HG03469 (cell line): ENCODE data around the gene THAP11.

Experiments
- ATAC-seq: cut with Tn5 transposase; IDR thresholded peaks from one replicate; pipeline ENCODE4 v1.9.1; 2021; ENCODE audit warnings: mild to moderate bottlenecking, moderate library complexity, moderate number of reproducible peaks; ENCODE audit not compliant: unreplicated experiment

THAP11 gene

GRCh38 chr16:67882374-67883145, 40.4 kb downstream of the THAP11 start:
- no peak for ATAC-seq

GRCh38 chr16:67883146-67883871, 41.2 kb downstream of the THAP11 start:
- no peak for ATAC-seq

DNA sequence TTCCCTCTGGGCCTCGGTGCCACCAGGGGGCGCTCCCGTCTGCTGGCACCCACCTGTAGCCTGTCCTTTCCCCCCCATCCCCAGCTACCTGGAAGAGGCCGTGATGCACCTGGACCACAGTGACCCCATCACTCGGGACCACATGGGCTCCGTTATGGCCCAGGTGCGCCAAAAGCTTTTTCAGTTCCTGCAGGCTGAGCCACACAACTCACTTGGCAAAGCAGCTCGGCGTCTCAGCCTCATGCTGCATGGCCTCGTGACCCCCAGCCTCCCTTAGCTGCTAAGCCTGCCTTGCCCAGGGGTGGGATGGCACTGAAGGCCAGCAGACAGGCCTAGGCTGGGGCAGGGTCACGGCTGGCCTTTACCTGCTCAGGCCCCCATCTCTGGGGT, 41.7 kb downstream of the THAP11 start:
- ATAC-seq, result no peak

GRCh38 chr16:67884684-67885083, 42.6 kb downstream of the THAP11 start, which contains the start of gene NRN1L:
Gene NRN1L (plus strand): TSS chr16:67884885. CDS start chr16:67884904, 19 bp downstream.
- no peak for ATAC-seq

DNA sequence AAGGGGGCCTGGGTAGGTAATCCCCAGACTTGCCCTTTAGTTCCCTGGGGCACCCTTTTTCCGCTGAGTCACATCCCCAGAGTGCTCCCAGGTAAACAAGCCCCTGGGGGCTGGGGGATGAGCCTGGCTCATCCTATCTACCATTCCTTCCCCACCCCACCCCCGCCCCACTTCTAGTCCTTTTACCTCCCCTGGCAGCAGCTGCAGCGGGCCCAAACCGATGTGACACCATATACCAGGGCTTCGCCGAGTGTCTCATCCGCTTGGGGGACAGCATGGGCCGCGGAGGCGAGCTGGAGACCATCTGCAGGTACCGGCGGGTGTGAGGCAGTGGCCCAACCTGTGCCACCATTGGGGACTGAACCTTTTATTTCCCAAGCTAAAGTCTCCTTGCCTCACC, 43.4 kb downstream of the THAP11 start:
- no peak for ATAC-seq

DNA sequence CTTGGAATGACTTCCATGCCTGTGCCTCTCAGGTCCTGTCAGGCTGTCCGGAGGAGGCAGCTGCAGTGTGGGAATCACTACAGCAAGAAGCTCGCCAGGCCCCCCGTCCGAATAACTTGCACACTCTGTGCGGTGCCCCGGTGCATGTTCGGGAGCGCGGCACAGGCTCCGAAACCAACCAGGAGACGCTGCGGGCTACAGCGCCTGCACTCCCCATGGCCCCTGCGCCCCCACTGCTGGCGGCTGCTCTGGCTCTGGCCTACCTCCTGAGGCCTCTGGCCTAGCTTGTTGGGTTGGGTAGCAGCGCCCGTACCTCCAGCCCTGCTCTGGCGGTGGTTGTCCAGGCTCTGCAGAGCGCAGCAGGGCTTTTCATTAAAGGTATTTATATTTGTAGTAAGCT, 43.9 kb downstream of the THAP11 start:
- ATAC-seq, result no peak

DNA sequence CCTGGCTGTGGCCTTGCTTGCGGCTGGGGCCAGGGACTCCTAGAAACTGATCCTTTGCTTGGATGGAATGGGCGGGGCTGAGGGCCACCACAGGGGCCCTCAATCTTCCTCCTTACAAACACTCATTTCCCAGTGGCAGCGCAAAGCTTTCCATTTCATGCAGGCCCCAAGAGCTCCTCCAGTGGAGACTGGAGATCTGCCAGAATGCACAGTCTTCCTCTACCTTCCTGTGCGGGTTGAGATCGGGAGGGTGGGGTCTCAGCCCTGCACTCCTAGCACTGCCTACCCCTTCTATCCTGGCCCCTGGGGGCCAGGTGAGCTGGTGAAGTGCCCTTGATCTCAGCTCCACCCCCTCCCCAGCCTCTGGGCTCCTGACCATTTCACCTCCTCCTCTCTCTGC, 44.3 kb downstream of the THAP11 start:
- no peak for ATAC-seq

- ATAC-seq, result no peak
Measured at GRCh38 chr16:67888331-67888730, 46.2 kb downstream of the THAP11 start.

GRCh38 chr16:67892375-67892774, 50.3 kb downstream of the THAP11 start:
- no peak for ATAC-seq

- peak; percentile 46 for ATAC-seq
Measured at GRCh38 chr16:67892899-67893742, 51.0 kb downstream of the THAP11 start, which contains the start of gene PSKH1. Gene PSKH1 (plus strand): TSS chr16:67893254. CDS start chr16:67908750, 15,496 bp downstream.
